HepG2 (cell line): ENCODE data around the gene SEMA3F. TPM values are rescaled to one million over a fixed set of nuclear protein-coding genes. Genes with fewer than 3 reads are reported as not detected.

Source experiments
- ASH2L ChIP-seq: fragments of 300-600, 200-600 bp; sonication (generic); IDR thresholded peaks from 2 replicates; pipeline ENCODE4 v1.7.0; 2017; ENCODE audit warnings: low read depth, mild to moderate bottlenecking, moderate library complexity, mixed read lengths, low read length; ENCODE audit not compliant: insufficient read length
- ATF7-NPFF ChIP-seq: sonication (generic); formaldehyde crosslinking; IDR thresholded peaks from 2 replicates; pipeline ENCODE4 v1.8.1; 2023; ENCODE audit warnings: mild to moderate bottlenecking, low read depth, missing genetic modification reagents, moderate library complexity
- HNRNPLL ChIP-seq: fragments of 200-400 bp; formaldehyde crosslinking; IDR thresholded peaks from 2 replicates; pipeline ENCODE4 v1.6.1; 2017; ENCODE audit warnings: mild to moderate bottlenecking, low read depth, low read length; ENCODE audit not compliant: poor library complexity, severe bottlenecking
- IKZF4 ChIP-seq: sonication (generic); formaldehyde crosslinking; IDR thresholded peaks from 2 replicates; pipeline ENCODE4 v1.5.1; 2020; ENCODE audit warnings: borderline replicate concordance, mild to moderate bottlenecking, low read depth, missing genetic modification reagents; ENCODE audit errors: not compliant biosample characterization
- ZNF496 ChIP-seq: sonication (generic); formaldehyde crosslinking; IDR thresholded peaks from 2 replicates; pipeline ENCODE4 v1.8.1; 2023; ENCODE audit warnings: mild to moderate bottlenecking, moderate library complexity, missing genetic modification reagents; ENCODE audit not compliant: insufficient replicate concordance
- ZNF574 ChIP-seq: sonication (generic); formaldehyde crosslinking; IDR thresholded peaks from 2 replicates; pipeline ENCODE4 v1.4.0; 2020; ENCODE audit warnings: missing genetic modification reagents
- ZNF740 ChIP-seq: sonication (generic); formaldehyde crosslinking; IDR thresholded peaks from 2 replicates; pipeline ENCODE4 v1.4.0; 2020; ENCODE audit warnings: missing genetic modification reagents
- polyA plus RNA-seq, 8 experiments: library from polyadenylated mRNA; depleted of rRNA in 3 of 8; stranded (reverse) in 7 of 8; unstranded in 1 of 8; fragments of >200 nt; fragmentation: Illumina TruSeq in 4 of 8; extraction: Trizol in 4 of 8; gene quantifications; 2 replicates each; pipeline versions ENCODE4 v1.2.1 to v1.2.3, GENCODE V29; 2011 to 2016; ENCODE audit warnings: low read depth in 4 of 8, missing spikeins in 1 of 8, mixed read lengths in 1 of 8; ENCODE audit not compliant: insufficient read depth in 1 of 8
- total RNA-seq, 5 experiments: library from RNA; depleted of rRNA; stranded (reverse); fragments of >200 nt; fragmentation: Illumina TruSeq; extraction: Trizol; gene quantifications; 2 replicates each; pipeline ENCODE4 v1.2.3, GENCODE V29; 2016; ENCODE audit warnings: low read depth in 1 of 5
- TF ChIP-seq, protein P1 (sequence below): sonication (generic); formaldehyde crosslinking; IDR thresholded peaks from 2 replicates; pipeline ENCODE4 v1.9.0; 2021; ENCODE audit warnings: missing genetic modification reagents, borderline replicate concordance
- TF ChIP-seq, protein P2 (sequence below): sonication (generic); formaldehyde crosslinking; IDR thresholded peaks from 2 replicates; pipeline ENCODE4 v1.5.0; 2020; ENCODE audit warnings: mild to moderate bottlenecking, missing genetic modification reagents, borderline replicate concordance

Gene SEMA3F
- total and polyA plus RNA-seq, 2 of the 13 experiments (the other 11 are each of a cell fraction or from before 2014, with no cell fraction given) = 7.6 to 17.2 TPM

- TF ChIP-seq, protein P1, sequence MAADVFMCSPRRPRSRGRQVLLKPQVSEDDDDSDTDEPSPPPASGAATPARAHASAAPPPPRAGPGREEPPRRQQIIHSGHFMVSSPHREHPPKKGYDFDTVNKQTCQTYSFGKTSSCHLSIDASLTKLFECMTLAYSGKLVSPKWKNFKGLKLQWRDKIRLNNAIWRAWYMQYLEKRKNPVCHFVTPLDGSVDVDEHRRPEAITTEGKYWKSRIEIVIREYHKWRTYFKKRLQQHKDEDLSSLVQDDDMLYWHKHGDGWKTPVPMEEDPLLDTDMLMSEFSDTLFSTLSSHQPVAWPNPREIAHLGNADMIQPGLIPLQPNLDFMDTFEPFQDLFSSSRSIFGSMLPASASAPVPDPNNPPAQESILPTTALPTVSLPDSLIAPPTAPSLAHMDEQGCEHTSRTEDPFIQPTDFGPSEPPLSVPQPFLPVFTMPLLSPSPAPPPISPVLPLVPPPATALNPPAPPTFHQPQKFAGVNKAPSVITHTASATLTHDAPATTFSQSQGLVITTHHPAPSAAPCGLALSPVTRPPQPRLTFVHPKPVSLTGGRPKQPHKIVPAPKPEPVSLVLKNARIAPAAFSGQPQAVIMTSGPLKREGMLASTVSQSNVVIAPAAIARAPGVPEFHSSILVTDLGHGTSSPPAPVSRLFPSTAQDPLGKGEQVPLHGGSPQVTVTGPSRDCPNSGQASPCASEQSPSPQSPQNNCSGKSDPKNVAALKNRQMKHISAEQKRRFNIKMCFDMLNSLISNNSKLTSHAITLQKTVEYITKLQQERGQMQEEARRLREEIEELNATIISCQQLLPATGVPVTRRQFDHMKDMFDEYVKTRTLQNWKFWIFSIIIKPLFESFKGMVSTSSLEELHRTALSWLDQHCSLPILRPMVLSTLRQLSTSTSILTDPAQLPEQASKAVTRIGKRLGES = no peak
- TF ChIP-seq ASH2L = peak; percentile 19
- TF ChIP-seq ZNF574 (CRISPR knock-in tag) = peak; percentile 100
- TF ChIP-seq ZNF740 (CRISPR knock-in tag) = no peak
- TF ChIP-seq IKZF4 = no peak
- TF ChIP-seq ZNF496 = no peak
- peak; percentile 82; the same call in 1 of the 2 replicates for TF ChIP-seq ATF7-NPFF (CRISPR knock-in tag)
- TF ChIP-seq HNRNPLL = peak; percentile 64
- TF ChIP-seq, protein P2, sequence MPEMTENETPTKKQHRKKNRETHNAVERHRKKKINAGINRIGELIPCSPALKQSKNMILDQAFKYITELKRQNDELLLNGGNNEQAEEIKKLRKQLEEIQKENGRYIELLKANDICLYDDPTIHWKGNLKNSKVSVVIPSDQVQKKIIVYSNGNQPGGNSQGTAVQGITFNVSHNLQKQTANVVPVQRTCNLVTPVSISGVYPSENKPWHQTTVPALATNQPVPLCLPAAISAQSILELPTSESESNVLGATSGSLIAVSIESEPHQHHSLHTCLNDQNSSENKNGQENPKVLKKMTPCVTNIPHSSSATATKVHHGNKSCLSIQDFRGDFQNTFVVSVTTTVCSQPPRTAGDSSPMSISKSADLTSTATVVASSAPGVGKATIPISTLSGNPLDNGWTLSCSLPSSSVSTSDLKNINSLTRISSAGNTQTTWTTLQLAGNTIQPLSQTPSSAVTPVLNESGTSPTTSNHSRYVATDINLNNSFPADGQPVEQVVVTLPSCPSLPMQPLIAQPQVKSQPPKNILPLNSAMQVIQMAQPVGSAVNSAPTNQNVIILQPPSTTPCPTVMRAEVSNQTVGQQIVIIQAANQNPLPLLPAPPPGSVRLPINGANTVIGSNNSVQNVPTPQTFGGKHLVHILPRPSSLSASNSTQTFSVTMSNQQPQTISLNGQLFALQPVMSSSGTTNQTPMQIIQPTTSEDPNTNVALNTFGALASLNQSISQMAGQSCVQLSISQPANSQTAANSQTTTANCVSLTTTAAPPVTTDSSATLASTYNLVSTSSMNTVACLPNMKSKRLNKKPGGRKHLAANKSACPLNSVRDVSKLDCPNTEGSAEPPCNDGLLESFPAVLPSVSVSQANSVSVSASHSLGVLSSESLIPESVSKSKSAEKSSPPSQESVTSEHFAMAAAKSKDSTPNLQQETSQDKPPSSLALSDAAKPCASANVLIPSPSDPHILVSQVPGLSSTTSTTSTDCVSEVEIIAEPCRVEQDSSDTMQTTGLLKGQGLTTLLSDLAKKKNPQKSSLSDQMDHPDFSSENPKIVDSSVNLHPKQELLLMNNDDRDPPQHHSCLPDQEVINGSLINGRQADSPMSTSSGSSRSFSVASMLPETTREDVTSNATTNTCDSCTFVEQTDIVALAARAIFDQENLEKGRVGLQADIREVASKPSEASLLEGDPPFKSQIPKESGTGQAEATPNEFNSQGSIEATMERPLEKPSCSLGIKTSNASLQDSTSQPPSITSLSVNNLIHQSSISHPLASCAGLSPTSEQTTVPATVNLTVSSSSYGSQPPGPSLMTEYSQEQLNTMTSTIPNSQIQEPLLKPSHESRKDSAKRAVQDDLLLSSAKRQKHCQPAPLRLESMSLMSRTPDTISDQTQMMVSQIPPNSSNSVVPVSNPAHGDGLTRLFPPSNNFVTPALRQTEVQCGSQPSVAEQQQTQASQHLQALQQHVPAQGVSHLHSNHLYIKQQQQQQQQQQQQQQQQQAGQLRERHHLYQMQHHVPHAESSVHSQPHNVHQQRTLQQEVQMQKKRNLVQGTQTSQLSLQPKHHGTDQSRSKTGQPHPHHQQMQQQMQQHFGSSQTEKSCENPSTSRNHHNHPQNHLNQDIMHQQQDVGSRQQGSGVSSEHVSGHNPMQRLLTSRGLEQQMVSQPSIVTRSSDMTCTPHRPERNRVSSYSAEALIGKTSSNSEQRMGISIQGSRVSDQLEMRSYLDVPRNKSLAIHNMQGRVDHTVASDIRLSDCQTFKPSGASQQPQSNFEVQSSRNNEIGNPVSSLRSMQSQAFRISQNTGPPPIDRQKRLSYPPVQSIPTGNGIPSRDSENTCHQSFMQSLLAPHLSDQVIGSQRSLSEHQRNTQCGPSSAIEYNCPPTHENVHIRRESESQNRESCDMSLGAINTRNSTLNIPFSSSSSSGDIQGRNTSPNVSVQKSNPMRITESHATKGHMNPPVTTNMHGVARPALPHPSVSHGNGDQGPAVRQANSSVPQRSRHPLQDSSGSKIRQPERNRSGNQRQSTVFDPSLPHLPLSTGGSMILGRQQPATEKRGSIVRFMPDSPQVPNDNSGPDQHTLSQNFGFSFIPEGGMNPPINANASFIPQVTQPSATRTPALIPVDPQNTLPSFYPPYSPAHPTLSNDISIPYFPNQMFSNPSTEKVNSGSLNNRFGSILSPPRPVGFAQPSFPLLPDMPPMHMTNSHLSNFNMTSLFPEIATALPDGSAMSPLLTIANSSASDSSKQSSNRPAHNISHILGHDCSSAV (CRISPR knock-in tag) = peak; percentile 64; the same call in 1 of the 2 replicates
Measured at GRCh38 chr3:50227390-50228183, 72.5 kb downstream of the SEMA3F start (continued).
